Measurements from ENCODE around the gene NOBOX.
"Not testable (repeated sequence)": the region's sequence is repeated elsewhere in the genome, so short reads cannot be mapped to it uniquely, and the experiment has no call there.

The NOBOX gene

GRCh38 chr7:144403649-144404061 lies at the start of gene NOBOX:
NOBOX (minus strand) TSS chr7:144403693.
- DNase-seq (ENCODE audit: low read depth), result no peak

GRCh38 chr7:144452064-144452463 lies 48.6 kb upstream of the NOBOX start:
- no peak for DNase-seq (ENCODE audit: low read depth)

- DNase-seq (ENCODE audit: low read depth), result no peak
Measured at GRCh38 chr7:144445590-144445989, 42.1 kb upstream of the NOBOX start.

- no peak for DNase-seq (ENCODE audit: low read depth)
Measured at GRCh38 chr7:144439717-144440205, 36.3 kb upstream of the NOBOX start.

GRCh38 chr7:144438759-144439158 lies 35.3 kb upstream of the NOBOX start:
- no peak for DNase-seq (ENCODE audit: low read depth)

GRCh38 chr7:144437370-144438191 lies 34.1 kb upstream of the NOBOX start:
- peak; percentile 26 for DNase-seq (ENCODE audit: low read depth)

GRCh38 chr7:144436500-144436899 lies 33.0 kb upstream of the NOBOX start:
- no peak for DNase-seq (ENCODE audit: low read depth)

GRCh38 chr7:144428431-144428830 lies 24.9 kb upstream of the NOBOX start:
- DNase-seq (ENCODE audit: low read depth), result no peak

GRCh38 chr7:144427539-144427938 lies 24.0 kb upstream of the NOBOX start:
- DNase-seq (ENCODE audit: low read depth), result not testable (repeated sequence)

- DNase-seq (ENCODE audit: low read depth), result not testable (repeated sequence)
Measured at GRCh38 chr7:144418931-144419330, 15.4 kb upstream of the NOBOX start.

GRCh38 chr7:144416341-144416740 lies 12.8 kb upstream of the NOBOX start:
- no peak for DNase-seq (ENCODE audit: low read depth)

- DNase-seq (ENCODE audit: low read depth), result no peak
Measured at GRCh38 chr7:144415858-144416257, 12.4 kb upstream of the NOBOX start.

GRCh38 chr7:144414815-144415214 lies 11.3 kb upstream of the NOBOX start:
- no peak for DNase-seq (ENCODE audit: low read depth)

GRCh38 chr7:144410441-144410840 lies 6.9 kb upstream of the NOBOX start:
- no peak for DNase-seq (ENCODE audit: low read depth)

- no peak for DNase-seq (ENCODE audit: low read depth)
Measured at GRCh38 chr7:144408121-144408520, 4.6 kb upstream of the NOBOX start.

GRCh38 chr7:144407266-144407931 lies 3.9 kb upstream of the NOBOX start:
- no peak for DNase-seq (ENCODE audit: low read depth)

GRCh38 chr7:144404946-144405345 lies 1.5 kb upstream of the NOBOX start:
- DNase-seq (ENCODE audit: low read depth), result peak; percentile 32

GRCh38 chr7:144403102-144403501 lies 391 bp downstream of the NOBOX start:
- no peak for DNase-seq (ENCODE audit: low read depth)

GRCh38 chr7:144401490-144401889 lies 2.0 kb downstream of the NOBOX start:
- no peak for DNase-seq (ENCODE audit: low read depth)

GRCh38 chr7:144399946-144400345 lies 3.5 kb downstream of the NOBOX start:
- DNase-seq (ENCODE audit: low read depth), result no peak

- DNase-seq (ENCODE audit: low read depth), result no peak
Measured at GRCh38 chr7:144398911-144399310, 4.6 kb downstream of the NOBOX start.

GRCh38 chr7:144398291-144398690 lies 5.2 kb downstream of the NOBOX start:
- no peak for DNase-seq (ENCODE audit: low read depth)

GRCh38 chr7:144397086-144397485 lies 6.4 kb downstream of the NOBOX start:
- no peak for DNase-seq (ENCODE audit: low read depth)
